HG03439 (cell line): ENCODE results near the gene IGF2BP2.

ENCODE experiments used
- ATAC-seq: cut with Tn5 transposase; IDR thresholded peaks from one replicate; pipeline ENCODE4 v1.9.1; 2021; ENCODE audit warnings: mild to moderate bottlenecking, moderate library complexity; ENCODE audit not compliant: unreplicated experiment

The IGF2BP2 gene

DNA sequence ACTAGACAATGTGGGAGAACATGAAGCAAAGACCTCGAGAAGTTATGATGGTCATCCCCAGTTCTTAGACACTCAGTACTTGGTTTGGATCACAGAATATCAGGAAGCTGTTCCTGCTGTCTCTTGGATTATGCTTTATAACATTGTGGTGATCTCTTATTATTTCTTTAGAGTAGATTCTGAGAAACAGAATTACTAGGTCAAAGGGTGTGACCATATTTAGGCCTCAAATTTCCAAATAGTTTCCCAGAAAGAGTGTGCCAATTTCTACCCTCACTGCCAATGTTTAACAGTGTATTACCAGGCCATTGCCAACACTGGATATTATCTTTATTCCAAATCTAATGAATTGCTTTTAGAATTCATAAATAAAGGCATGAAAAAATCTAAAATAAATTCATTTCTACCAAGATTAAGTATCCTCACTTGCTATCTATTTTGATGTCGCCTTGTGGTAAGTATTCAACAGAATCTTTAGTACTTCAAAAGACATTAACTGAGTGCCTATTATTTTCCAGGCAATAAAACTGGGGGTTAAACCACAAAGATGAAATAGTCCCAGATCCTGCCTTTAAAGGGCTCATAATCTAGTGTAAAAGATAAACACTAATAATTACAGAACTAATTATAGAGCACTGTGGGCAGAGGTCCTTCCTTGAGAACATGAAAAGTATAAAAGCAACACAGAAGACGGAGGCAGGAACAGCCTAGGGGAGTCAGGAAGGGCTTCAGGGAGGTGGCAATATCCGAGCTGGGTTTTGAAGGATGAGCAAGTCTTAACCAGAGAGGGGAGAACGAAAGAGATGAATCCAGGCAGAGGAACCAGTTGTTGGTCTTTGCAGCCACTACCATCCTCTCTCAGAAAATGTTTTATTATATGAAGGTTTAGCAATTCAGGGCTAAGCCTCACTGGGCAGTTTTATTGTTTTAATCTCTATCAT, 86.8 kb downstream of the IGF2BP2 start:
- ATAC-seq, result no peak

DNA sequence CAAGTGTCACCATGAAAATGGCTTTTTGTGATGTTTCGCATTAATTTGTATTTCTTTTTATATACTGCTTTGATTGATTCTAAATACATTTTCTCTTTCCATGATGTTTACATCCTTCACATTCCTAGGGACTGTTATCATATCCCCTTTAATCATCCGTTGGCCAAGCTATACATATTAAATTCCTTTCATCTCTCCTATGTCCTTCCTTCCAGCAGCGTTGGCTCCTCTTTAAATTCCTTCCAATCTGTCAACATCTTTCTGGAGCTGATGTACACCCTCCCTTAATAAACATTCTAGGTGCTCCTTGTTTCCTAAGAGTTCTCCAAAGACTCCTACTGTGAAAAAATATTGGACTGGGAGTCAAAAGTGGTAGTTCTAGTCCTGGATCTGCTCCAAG, 87.8 kb downstream of the IGF2BP2 start:
- no peak for ATAC-seq

DNA sequence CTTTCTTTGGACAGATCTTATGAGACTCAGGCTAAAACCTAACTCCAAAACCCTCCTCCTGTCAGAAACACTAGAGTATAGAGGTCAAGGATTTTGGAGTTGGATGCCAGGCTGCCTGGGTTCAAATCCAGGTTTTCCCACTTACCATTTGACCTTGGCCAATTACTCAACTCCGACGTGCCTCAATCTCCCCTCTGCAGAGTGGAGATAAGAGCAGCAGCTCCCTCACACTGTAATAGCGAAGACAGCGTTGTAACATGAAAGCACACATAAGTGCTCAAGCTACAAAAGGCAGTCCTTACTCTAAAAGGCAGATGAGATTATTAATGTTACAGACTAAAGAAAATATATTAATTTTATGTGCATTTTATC, 90.1 kb downstream of the IGF2BP2 start:
- ATAC-seq, result no peak

DNA sequence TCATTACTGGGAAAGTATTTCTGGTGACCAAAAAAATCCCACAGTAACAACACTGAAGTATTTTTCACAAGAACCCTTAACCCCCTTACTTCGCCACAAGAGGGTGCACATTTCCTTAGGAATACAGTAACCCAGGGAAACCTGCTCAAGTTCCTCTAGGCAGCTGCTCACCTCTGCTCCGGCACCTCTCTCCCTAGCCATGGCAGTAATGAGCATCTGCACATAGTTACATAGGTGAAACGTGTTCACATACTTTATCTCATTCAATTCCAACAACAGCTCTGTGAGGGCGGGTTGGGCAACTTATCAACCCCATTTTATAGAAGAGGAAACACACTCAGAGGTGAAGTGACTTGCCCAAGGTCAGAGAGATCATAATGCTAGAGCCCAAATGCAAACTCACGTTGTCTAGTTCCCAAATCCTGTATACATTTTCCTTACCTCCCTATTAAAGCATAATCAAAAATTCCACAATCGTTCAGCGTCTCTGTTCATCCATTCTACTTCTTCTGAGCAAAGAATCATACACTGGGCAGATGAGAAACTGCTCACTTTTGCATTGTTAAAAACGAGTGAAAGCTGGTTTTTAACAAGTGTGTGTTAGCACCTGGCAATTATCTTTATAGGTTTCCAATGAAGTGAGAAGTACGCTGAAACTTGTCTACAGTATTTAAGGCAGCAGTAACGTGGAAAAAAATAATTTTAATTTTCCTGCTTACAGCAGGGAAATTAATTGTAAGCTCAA, 90.7 kb downstream of the IGF2BP2 start:
- no peak for ATAC-seq

DNA sequence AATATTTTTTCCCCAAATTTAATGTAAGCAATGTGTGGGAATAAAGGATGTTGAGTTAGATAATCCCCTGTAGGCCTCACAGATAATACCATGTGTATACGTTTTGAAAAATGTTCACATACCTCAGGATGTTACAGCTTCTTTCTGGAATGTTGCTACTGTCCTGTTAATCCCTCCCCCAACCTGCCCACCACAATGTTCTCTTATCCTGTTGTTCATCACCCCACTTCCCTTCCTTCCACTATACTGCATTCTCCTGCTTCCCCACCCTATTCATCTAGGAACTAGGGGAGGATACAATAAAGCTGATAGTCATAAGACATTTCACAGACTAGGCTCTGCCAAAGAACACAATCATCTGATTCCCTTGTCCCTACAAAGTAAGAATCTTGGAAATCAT, 92.1 kb downstream of the IGF2BP2 start:
- ATAC-seq, result no peak

DNA sequence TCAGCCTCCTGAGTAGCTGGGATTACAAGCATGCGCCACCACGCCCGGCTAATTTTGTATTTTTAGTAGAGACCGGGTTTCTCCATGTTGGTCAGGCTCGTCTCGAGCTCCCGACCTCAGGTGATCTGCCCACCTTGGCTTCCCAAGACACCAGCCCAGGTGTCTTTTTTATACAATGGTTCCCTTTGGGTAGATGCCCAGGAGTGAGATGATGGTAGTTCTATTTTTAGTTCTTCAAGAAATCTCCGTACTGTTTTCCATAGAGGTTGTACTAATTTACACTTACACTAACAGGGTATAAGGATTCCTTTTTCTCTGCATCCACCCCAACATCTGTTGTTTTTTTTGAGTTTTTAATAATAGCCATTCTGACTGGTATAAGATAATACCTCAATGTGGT, 94.3 kb downstream of the IGF2BP2 start:
- no peak for ATAC-seq

DNA sequence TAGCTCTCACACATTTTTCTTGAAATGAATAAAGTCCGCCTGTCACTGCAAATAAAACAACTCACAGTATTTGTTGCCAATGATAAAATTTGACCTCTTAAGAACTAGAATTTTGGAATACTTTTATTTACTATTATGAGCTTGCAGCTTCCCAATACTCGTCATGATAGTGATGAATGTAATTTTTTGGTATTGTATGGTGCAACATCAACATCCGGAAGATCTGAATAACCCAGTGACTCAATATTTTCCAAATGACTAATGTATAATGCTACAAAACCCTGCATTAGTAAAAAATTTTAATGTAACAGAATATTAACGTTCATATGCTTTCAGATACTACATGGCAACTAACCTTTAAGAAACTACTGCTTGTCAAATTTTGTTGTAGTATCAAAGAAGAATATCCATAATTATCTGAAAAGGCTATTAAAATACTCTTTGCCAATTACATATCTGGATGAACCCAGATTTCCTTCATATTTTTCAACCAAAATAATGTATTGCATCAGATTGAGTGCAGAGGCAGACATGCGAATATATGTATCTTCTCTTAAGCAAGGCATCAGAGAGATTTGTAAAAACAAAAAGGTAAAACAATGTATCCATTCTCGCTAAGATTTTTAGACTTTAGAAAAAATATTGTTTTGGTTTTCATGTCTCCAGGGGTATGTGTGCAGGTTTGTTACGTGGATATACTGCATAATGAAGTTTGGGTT, 95.3 kb downstream of the IGF2BP2 start:
- no peak for ATAC-seq

DNA sequence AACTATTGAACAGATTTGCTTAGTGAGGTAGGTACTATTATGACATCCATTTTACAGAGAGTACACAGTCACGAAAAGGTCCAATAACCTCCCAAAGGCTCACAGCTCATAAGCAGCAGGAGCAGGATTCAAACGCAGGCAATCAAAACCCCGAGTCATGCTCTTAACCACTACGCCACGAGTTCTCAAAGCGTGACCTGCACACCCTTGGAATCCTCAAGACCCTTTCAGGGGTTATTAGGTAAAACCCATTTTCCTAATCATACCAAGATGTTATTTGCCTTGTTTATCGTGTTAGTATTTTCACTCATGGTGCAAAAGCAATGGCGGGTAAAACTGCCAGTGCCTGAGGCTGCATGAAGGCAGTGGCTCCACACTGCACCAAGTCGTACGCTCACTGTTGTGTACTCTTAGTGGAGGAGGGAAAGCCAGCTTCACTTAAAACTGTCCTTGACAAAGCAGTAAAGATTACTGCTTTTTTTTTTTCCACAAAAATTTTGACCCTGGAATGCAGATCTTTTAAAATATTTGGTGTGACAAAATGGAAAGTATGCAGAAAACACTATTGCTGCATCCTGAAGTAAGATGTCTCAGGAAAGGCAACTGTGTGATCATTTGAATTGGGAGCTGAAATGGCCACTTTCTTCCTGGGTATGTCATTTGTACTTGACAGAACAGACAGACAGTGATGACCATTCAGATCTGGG, 96.1 kb downstream of the IGF2BP2 start:
- ATAC-seq, result no peak

DNA sequence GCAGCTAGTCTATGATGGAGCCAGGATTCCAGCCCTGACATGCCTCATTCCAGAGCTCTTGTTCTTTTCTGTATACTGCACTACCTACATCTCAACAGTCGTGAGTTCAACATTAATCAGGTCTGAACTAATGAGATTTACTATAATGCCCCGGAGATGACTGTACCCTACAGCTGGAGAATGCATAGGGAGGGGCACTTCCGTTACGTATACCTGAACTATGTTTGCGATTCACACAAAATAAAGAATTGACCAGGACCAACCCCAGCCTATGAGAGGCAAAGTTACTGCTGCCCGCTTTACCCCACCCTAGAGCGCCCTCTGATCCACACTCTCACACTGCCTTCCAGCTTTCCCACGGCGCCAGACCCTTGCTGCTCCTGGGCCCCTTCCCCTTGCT, 97.0 kb downstream of the IGF2BP2 start:
- ATAC-seq, result no peak

DNA sequence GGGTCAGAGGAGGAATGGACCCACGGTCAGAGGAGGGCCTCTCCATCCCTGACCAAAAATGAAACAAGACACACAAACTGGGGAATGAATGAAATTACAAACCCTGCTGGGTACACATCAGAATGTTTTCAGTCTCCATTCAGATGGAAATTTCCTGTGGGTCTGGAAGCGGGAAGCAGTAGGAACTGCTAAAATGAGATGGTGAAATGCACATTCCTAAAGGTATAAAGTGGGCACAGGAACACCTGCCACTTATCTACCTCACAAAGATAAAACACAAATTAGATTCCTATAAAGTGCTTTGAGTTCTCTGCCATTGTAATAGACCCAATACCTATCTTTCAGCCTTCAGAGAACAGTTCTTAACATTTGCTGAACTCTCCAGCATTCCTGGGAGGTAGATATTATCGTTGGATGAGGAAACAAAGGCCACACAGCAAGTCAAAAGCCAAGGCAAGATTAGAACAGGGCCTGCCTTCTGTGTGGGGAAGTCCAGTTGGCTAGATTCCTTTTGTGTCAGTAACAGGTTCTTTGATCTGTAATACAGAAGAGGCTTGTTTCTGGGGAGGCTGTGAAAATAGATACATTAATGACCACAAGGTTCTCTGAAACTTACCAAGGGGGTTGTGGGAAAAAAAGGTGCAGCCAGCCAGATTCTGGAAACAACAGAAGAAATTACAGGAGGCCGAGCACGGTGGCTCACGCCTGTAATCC, 98.4 kb downstream of the IGF2BP2 start:
- no peak for ATAC-seq

DNA sequence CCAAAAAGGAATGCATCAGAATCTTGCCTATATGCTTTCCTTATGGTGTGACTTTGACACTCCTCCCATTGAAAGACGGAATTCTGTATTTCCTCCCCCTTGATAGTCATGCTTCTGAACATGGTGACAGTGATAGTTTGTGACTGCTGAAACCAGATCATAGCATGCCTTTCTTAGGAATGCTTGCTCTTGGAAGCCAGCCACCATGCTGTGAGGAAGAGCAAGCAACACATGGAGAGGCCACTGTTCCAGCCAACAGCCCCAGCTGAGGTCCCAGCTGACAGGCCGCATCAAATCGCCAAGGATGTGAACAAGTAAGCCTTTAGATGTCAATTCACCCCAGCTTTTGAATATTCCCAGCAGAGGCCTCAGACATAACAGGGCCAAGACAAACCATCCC, 100.1 kb downstream of the IGF2BP2 start:
- ATAC-seq, result no peak

DNA sequence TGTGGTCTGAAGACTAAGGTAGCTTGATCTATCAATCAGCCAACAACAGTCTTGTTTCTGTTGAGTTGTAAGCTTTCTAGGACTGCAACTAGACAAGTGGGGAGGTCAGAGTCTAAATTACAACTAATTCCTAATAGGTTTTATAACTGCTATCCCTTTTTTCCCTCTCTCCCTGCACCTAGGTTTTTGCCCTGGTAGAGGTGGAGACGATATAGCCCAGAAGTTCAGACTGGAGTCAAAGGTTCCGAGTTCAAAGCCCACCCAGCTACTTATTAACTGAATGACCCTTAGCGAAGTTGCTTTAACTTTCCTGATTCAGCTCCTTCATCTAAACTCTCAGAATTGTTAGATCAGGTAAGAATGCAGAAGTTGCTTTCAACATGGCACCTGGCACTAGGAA, 100.6 kb downstream of the IGF2BP2 start:
- no peak for ATAC-seq

DNA sequence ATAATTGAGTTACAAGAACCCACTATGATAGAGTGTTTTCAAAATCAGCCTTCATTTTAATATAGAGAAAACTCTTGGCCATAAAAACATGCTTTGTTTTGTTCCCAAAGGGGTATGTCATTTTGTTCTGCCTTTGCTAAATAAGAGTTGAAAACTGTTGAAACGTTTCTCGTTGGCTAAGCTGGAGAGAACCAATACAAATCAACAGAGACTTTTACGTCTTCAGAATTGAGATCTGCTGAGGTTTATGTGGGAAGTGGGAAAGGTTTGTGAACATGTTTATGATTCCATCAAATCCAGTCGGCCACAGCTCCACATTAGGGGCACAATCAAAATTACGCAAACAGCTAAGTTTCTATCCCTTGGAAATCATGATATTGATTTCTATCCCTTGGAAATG, 102.0 kb downstream of the IGF2BP2 start:
- no peak for ATAC-seq

DNA sequence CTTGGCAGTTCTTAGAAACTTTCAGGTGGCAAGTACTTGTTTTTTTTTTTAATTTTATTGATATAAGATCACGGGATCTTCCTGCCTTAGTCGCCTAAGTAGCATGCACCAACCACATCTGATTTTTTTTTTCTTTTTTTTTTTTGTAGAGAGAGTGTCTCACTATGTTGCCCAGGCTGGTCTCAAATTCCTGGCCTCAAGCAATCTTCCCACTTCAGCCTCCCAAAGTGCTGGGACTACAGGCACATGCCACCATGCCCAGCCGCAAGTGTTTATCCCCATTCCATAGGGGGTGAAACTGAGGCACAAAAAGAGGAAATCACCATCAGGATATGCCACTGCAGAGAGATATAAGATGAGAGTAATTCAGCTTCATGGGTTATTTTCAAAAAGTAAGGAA, 102.9 kb downstream of the IGF2BP2 start:
- ATAC-seq, result no peak

DNA sequence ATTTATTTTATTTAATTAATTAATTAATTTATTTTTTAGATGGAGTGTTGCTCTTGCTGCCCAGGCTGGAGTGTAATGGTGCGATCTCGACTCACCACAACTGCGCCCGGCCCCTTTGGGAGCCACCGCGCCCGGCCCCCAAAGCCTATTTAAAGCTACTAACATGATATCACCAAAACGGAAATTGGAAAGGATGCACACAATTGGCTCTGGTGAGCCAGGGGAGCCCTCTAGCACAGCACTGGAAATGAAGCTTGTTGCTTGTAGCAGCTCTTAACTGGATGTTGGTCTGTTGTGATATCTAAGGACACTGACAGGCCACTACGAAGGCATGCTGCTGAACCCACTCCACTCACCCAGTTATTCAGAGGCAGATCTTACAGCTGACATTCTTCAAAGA, 104.5 kb downstream of the IGF2BP2 start:
- ATAC-seq, result no peak

DNA sequence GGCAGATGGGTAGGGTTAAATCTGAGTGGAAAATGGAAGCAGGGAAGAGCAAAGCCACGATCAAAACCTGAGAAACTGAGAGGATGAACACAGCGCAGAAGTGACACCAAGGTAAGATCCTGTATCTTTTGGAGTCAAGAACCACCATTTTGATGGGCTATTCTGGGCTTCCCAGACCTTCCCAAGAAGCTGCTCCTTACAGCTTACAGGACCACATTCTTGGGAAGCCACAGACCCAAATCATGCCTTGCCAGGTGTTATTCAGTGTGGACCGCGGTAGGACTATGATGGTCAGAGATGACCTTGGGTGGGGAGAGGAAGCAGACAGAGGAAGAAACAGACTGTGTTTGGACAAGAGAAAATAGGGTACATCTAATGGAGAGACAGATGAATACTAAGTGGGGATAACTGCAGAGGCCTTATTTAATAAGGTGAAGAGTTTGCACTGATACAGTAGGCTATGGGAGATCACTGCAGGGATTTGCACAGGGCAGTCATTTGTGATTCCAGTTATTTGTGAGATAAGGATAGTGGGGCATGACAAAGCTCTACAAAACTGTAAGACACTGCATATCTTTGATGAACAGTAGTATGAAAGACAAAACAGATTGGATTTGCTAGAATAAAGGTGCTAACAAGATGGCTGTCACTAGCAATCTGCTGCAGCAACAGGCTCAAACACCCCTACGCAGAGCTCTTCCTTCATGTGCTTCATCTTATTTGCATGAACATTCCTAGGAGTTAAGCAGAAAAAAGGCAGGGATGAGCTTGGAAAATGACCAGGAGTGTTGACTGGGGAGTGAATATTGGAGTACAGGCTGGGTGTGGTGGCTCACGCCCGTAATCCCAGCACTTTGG, 105.9 kb downstream of the IGF2BP2 start:
- no peak for ATAC-seq

DNA sequence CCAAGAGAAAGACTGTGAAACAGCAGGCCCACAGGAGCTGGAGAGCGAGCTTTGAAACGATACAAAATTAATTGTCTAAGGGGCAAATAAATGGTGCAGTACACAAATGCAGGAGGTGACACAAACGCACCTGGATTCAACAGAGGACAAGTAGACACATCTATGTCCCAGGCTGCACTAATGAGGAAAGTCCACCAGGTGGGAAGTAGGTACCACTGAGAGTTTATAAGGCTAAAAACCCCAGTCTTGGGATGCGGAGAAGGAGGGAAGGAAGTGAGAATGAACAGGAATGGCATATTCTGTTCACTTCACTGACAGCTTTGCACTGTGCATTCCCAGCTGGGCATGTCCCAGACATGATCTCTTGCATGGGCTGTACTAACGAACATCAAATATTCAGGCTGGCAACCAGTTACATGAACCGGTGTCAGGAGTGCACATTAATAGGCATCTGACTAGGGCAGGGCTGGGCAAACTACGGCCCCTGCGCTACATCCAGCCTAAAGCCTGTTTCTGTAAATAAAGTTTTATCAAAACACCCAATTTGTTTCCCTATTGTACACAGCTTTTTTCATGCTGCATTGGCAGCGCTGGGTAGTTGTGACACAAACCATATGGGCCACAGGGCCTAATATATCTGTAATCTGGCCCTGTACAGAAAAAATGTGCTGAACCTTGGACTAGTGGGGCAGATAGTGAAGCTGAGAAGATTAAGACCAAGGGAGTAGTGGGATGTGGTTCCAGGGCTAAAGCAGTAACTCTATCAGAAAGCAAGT, 107.0 kb downstream of the IGF2BP2 start:
- no peak for ATAC-seq

DNA sequence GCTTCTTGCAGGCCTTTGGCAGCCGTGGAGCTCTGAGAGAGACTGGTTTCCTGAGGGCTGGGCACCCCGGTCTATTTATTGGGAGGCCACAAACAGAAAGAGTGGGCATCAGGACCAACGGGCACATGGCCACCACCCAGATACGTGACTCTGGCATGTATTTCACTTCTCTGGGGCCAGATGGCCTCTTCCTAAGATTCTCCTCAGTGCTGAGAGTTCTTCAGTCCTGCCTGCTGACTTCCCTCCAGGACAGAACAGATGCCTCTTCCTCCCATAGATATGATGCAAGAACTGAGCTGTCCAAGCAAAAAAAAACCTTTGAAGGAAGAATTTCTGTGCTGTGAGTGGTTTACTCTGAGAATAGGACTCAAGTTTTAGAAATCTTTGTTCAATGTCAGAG, 107.7 kb downstream of the IGF2BP2 start:
- ATAC-seq, result no peak
